ENCODE data around the gene GRID1. TPM values are rescaled to one million over a fixed set of nuclear protein-coding genes. Genes with fewer than 3 reads are reported as not detected.
A peak's percentile ranks its signal among the peaks of the same experiment; 100 is the strongest.

The GRID1 gene
- total RNA-seq, 1 donor from 2014 or later = 0.20 TPM

DNA sequence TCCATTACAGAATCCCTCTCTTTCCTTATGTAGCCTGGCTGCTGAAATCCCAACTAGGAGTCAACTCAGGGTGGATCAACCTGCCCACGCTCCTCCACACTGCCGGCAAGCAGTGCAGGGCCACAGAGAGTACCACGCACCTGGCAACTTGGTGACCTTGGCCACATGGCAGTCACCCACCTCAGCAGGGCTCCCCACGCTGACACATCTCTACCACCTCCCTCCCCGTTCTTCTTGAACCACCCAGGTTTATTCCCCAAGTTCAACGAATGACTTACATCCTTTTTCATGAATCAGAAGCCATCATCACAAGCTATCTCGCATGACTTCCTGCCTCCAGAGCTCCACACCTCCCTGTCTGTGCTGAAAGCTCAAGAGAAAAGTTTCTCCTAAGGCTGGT, 153.4 kb downstream of the GRID1 start:
- DNase-seq (ENCODE audit: low read depth) = no peak

- no peak for DNase-seq (ENCODE audit: low read depth)
These were observed 154.2 kb downstream of the GRID1 start for GRCh38 chr10:86212391-86212700.

- no peak for DNase-seq (ENCODE audit: low read depth)
These were observed 154.8 kb downstream of the GRID1 start for GRCh38 chr10:86211691-86212390.

GRCh38 chr10:86210416-86210815, 156.2 kb downstream of the GRID1 start:
- DNase-seq (ENCODE audit: low read depth) = no peak

DNA sequence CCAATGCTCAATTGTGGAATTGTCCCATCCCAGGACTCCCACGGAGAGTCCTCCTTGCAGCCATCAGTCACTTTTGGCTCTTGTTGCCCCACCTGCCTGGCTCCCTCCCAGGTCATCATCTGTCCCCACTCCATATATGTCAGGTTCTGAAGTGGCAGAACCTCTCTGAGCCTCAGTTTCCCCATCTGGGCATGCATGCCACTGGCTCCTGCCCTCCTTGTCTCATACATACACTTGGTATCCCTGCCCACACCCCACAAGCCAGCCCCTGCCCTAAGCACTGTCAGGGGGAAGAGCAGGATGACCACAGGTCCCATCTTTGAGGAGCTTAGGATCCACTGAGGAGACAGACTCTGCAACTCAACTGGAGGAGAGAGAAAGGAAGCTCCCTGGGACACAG, 156.9 kb downstream of the GRID1 start:
- DNase-seq (ENCODE audit: low read depth) = no peak

GRCh38 chr10:86207226-86207625, 159.4 kb downstream of the GRID1 start:
- DNase-seq (ENCODE audit: low read depth) = no peak

DNA sequence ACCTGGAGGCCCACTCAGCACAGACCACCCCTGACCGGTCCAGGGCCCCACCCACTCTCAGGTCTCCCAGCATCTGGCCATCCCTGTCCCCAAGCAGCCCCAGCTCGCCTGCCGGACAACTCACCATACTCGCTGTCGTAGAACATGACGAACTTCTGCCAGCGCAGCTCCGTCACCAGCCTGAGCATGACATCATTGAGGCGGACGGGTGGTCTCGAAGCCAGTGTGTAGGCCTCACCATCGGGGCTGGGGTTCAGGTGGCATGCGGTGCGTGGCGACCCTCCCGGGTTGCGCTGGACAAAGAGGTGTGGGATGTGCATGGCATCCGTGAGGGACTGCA, 160.4 kb downstream of the GRID1 start:
- no peak for DNase-seq (ENCODE audit: low read depth)

- DNase-seq (ENCODE audit: low read depth) = no peak
These were observed 161.0 kb downstream of the GRID1 start for GRCh38 chr10:86205306-86206239.

- no peak for DNase-seq (ENCODE audit: low read depth)
These were observed 161.9 kb downstream of the GRID1 start for GRCh38 chr10:86204421-86205305.

DNA sequence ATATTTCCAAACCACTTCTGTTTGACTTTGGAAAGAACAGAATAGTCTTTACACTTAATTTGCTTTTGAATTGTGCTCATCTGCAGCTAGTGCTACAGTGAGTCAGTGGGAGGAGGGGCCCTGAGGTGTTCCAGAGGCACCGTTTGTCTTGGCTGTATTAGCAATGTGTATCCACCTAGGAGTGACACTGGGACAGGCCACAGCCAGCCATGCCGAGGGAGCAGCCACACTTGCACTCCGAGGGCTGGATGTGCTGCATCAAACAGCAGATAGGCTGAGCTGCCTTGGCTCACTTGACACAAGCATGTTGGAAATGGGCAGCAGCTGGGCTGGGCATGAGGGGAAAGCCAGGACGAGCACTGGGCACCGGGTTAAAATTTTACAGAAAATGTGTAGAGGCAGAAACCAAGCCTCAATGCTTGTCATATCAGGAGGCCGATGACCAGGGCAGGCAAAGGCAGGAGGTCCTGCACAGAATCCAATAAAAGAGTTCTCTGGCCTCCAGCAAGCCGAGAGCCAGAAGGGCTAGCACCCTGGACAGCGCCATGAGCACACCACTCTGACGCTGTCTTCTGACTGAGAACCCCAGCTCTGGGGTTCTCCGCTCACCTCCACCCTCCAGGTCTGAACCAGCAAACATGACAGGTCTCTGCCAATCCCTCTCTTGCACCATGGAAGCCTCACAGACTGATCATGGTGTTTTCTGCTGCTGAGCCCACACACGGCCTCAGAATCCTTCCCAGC, 163.3 kb downstream of the GRID1 start:
- peak; percentile 4 for DNase-seq (ENCODE audit: low read depth)

DNA sequence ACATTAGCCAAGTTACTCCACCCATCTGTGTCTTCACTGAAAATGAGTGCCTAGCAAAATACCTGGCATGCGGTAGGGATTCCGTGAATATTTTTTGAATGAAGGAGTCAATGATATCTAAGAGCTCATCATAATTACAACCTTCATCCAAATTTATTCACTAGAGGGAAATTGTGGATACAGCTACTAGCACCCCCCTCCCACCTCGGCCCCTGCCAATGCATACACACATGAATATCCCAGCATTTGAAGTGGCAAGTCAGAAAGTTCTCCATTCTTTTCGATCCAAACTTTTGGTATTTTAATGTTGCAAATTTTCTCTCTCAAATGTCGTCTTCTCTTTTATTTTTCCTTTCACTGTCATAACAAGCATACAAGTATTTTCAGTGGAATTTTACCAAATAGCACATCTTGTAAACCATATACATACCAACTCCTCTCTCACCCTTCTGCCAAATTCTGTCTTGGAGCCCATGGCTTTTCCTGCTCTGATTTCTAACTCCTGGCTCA, 164.3 kb downstream of the GRID1 start:
- DNase-seq (ENCODE audit: low read depth) = no peak

DNA sequence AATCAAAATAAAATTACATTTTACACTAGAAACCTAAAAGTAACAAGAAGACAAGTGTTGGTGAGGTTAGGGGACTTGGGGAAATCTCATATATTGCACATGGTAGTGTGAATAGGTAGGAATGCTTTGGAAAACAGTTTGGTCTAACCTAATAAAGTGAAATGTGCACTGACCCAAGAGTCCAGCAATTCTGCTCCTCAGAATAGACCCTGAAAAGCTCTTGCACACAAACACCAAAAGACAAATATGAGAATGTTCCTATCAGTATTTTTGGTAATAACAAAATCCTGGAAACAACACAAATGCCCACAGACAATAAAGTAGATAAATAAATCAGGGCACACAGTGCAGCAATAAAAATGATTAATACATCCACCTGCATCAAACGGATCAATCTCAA, 165.7 kb downstream of the GRID1 start:
- DNase-seq (ENCODE audit: low read depth) = no peak

DNA sequence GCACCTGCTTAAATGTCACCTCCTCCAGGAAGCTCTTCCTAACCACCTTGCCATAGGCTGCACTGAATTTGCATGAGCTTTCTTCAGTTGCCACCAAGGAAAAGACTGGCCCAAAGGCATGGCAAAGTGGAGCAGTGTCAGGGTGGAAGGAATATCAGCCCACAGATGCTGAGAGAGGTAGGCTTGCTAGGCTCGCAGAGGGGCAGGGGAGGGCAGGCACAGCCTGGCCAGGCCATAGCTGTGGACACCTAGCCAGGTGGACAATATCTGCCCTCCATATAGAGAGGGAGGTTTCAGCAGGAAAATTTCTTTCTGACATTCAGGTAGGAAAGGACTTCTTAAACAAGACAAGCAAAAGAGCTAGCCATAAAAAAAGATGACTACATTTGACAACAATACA, 166.3 kb downstream of the GRID1 start:
- no peak for DNase-seq (ENCODE audit: low read depth)

DNA sequence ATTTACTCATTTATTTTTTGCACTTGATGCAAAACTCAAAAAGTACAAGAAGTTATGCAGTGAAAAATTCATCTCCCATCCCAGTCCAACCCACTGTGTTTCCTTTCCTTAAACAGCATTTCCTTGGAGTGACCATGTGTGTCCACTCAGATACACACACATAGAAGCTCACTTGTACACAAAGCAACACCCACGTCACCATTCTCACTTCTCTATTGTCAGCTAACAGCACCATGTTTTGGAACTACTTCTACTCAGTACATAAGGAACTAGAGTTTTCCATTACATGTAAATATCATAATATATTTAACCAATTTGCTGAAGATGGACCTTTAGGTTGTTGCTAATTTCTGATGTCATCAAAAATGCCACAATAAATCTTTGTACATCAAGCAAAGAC, 167.6 kb downstream of the GRID1 start:
- DNase-seq (ENCODE audit: low read depth) = no peak

DNA sequence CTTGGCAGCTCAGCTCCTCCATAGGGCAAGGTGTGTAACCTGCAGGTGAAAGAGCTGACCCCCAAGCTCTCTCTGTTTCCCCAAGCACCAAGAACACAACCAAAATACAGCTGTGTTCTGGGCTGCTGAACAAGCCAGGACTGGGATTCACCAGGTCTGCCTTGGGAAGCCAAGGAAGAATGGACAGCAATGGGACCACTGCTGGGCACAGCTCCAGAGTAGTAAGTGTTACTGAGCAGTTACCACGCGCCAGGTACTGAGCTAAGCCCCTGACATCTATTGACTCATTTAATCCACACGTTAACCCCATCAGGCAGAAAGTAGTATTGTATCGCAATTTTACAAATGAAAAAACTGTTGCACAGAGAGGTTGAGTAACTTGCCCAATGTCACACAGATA, 168.3 kb downstream of the GRID1 start:
- no peak for DNase-seq (ENCODE audit: low read depth)

- DNase-seq (ENCODE audit: low read depth) = no peak
These were observed 169.3 kb downstream of the GRID1 start for GRCh38 chr10:86197166-86197790.

- no peak for DNase-seq (ENCODE audit: low read depth)
These were observed 171.0 kb downstream of the GRID1 start for GRCh38 chr10:86195521-86196157.

DNA sequence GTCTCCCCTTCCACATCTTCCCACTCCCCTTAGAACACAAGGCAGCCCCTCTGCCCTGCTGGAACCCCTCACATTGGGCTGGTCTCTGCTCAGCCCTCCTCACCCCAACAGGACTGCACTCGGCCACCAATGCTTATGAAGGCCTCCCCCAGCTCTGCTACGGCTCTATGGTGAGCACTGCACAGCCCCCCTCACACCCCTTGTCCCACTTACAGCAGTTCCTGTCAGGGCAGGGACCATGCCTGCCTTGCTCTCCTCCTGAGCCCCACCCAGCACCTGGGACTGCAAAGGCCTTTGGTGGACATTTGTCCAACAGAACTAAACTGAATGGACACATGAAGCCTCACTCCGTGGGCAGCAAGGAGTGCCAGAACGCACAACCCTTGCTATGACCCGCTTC, 171.9 kb downstream of the GRID1 start:
- no peak for DNase-seq (ENCODE audit: low read depth)

DNA sequence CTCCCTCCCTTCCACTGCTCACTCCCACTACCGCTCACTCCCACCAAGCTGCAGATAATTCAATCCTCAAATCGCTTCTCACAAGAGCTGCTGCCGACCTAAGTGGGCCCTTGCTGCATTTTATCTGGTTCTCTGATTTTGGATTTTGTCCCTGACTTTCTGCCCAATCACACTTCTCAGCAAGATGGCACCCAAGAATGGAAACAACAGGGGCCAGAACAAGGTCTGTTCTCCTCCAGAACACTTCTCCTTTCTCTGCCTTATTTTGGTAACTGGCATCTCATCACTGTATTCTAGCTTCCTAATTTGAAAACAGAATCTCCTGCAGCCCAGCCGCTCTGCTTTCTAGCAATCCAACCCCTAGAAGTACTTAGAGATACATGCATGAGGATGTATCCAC, 172.8 kb downstream of the GRID1 start:
- DNase-seq (ENCODE audit: low read depth) = no peak

GRCh38 chr10:86192691-86193090, 173.9 kb downstream of the GRID1 start:
- no peak for DNase-seq (ENCODE audit: low read depth)

DNA sequence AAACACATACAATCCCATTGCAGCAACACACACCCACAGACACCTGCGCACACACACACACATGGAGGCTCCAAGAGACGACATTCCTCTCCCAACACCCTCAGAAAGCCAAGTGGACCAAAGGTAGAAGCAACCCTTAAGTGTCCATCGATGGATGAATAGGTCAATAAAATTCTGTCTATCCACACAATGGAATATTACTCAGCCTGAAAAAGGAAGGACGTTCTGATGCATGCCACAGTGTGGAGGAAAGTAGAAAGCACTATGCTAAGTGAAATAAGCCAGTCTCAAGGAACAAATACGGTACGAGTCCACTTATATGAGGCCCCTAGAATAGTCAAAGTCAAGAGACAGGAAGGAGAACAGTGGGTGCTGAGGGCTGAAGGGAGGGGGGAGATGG, 174.4 kb downstream of the GRID1 start:
- DNase-seq (ENCODE audit: low read depth) = no peak
